DLD1 (cell line): ENCODE results near the gene SKI.

Experiments used
- in situ Hi-C: cut with HindIII; loops from 2 replicates; pipeline ENCODE4 v1.10.0; 2017; ENCODE audit warnings: low sequenced_read_pairs

SKI gene

DNA sequence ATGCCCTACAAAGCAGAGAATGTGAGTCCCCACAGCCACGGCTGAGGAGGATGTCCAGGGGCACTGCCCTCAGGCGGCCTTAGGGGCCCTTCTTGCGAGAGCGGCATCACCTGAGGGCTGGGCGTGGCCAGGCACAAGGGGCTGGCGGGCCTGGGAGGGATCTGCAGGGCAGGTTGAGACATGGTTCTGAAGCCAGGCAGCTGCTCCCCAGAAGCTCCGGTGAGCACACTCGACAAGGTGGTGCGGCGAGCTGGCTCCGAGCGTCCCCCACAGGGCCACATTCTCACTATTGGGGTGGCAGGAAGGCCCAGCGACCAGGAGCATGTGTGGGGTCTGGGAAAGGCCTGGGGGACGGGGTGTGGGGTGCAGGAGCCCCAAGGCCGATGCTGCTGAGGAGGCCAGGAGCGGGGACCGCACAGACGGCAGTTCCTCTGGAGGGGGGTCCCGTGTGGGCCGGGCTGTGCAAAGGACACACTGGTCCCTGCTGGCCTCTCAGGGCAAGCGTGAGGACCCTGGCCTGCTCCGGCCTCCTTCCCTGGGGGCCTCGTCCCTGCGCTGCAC is 116.1 kb downstream of the SKI start:
- in situ Hi-C loops: loop anchor here (10.0 kb wide), 1 partner anchor 149 kb away; the partner anchor contains the start of gene FAAP20

DNA sequence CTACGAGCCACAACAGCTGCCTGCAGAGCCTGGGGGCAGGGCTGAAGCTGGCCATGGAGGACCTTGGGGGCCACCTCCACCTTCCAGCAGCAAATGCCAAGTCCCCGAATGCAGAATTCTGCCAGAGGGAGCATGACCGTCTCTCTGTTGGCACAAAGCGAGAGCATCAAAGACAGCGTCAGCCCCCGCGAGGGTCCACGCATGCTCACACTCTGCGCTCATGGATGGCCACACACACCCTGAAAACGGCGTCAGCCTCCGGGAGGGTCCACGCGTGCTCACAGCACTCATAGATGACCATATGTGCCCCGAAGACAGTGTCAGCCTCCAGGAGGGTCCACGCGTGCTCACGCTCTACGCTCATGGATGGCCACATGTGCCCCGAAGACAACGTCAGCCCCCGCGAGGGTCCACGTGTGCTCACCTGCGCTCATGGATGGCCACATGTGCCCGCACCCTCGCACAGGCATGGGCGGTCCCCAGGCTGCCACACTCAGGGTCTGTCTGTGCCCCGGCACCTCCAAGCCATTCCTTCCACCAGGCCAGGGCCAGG is 116.7 kb downstream of the SKI start:
- in situ Hi-C loops: loop anchor here (10.0 kb wide), 1 partner anchor 150 kb away; the partner anchor contains the start of gene FAAP20

DNA sequence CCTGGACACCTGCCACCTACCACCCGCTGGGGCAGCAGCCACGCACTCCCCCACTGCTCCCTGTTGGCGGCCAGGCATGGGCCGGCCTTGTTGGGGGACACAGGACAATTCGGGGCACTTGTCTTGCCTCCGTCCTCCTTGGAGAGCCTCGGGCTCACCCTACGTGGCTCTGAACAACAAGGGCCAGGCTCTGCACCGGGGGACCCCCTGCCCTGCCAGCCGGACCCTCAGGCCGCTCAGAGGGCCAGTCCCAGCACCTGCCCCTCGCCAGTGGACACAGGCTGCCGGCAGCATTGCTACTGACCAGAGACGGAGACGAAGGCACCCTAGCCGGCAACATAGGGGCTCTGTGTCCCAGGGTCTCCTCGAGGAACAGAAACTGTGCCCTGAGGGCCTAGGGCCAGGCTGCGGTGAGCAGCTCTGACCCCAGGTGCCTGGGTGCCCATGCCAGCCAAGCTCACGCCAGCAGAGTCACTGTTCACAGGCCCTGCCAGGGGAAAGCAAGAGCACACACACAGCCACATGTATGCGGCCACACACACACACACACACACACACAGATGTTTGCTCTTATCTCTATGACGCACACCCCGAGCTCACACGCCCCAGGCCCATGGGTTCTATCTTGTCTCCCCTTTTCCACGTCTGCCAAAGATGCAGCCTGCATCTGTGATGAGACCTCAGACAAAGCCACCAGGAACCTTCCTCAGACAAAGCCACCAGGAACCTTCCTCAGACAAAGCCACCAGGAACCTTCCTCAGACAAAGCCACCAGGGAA is 117.4 kb downstream of the SKI start:
- in situ Hi-C loops: loop anchor here (10.0 kb wide), 1 partner anchor 151 kb away; the partner anchor contains the start of gene FAAP20

DNA sequence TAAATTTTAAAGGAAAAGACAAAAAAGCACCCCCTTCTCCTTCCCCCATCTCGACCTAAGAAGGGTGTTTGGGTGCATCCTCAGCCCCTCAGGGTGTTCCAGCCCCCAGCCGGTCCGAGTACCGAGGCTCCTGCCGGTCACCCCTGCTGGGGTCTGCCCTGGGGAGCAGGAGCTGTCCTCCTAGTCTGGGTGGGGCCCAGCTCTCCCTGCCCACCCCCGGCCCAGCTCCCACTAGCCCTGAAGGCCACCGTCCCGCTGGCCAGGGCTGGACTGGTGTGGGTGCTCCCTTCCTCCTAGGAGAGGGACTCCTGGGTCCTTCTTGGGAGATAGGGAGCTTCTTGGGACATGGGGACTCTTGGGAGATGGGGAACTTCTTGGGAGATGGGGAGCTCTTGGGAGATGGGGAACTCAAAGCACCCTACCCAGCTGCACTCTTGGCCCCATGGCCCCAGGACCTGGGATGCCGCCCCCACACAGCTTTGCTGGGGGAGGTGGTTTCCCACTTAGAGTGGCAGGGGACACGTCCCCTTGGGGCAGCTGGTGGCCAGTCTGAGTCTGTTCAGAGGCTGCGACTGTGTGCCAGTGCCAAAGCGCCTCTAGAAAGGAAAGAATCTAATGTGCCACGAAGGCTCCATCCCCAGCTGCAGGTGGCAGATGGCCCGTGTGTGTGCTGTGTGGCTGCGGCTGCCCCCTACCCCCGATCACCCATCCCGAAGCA is 118.7 kb downstream of the SKI start:
- in situ Hi-C loops: loop anchor here (10.0 kb wide), 1 partner anchor 152 kb away; the partner anchor contains the start of gene FAAP20

DNA sequence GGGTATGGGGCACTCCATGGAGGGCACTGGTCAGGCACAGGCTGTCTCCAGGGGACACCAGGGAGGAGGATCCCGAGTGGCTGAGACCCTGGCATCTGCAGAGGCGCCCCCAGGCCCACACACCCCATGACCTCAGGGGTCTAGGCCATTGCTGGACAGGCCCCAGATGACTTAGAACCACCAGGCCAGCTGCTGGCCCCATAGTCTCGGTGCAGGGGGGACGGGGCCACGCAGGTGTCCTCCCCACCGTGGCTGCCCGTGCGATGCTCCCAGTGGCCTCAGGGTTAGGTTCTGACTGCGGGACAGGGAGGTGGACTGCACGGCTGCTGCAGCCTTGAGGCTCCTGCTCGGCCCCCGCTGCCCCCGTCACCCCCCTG is 119.3 kb downstream of the SKI start:
- in situ Hi-C loops: loop anchor here (10.0 kb wide), 1 partner anchor 153 kb away; the partner anchor contains the start of gene FAAP20

DNA sequence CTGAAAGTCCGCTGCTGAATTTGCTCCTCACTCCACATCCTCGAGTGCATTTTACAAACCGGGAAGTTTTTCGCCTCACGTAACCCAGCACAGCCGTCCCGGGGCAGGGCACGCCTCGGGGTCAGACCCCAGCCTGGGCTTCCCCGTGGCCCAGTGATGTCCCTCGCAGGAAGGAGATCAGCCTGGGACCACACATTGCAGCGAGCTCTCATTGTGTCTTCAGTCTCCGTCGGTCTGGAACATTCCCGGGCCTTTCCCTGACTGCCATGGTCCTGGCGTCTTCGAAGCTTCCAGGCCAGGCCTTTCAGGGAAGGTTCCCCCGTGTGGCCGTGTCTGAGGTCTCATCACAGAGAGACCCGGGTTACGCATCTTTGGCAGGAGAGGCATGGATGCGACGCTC is 119.8 kb downstream of the SKI start:
- in situ Hi-C loops: loop anchor here (10.0 kb wide), 1 partner anchor 153 kb away; the partner anchor contains the start of gene FAAP20

DNA sequence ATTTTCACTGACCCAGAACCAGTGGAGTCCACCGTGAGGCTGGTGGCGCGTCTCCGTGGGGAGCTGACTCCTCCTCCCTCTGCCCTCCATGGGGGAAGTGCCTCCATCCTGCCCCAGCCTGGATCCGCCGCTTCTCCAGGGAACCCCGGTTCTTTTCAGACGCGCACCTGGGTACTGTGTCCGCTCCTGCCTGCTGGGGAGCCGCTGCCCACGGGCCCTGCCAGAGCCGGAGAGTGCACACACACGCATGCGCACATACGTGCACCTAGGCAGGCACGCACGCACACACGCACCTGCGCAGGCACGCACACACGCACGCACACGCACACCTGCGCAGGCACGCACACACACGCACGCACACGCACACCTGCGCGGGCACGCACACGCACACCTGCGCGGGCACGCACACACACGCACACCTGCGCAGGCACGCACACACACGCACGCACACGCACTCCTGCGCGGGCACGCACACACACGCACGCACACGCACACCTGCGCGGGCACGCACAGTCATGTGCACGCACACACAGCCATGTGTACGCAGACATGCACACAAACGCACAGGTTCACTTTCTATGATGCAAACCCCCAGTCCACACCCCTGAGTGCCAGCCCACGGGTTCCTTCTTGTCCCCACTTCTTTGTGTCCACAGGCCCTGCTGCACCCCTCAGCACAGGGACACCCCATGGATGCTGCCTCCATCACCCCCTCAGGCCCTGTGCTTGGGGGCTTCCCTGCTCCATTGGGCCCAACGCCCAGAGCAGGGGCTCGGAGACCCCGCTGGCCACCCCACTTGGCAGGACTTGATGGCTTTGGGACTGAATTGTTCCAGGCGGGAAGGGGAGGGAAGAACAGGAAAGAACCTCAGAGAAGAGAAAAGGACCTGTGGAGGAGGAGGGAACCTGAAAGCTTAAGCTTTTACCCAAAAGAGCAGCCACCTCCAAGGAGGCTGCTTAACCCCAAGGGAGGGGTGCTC is 120.5 kb downstream of the SKI start:
- in situ Hi-C loops: loop anchor here (10.0 kb wide), 1 partner anchor 154 kb away; the partner anchor contains the start of gene FAAP20

DNA sequence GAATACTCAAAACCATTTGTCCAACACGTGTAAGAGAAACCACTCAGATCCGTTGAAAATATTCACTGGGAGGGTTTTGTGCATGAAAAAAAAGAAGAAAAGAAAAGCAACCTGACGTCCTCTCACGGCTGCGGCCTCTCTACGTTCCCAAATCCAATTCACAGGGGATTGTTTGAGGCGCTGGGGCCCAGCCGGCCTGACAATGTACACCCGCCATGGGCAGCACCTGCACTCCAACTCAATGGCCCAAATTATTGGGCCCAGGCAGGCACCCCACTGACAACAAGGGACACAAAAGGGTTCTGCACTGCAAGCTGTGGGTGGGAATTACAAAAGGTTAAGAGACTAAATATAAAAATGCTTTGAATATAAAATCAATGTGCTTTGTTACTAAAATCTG is 121.7 kb downstream of the SKI start:
- in situ Hi-C loops: loop anchor here (10.0 kb wide), 1 partner anchor 155 kb away; the partner anchor contains the start of gene FAAP20

DNA sequence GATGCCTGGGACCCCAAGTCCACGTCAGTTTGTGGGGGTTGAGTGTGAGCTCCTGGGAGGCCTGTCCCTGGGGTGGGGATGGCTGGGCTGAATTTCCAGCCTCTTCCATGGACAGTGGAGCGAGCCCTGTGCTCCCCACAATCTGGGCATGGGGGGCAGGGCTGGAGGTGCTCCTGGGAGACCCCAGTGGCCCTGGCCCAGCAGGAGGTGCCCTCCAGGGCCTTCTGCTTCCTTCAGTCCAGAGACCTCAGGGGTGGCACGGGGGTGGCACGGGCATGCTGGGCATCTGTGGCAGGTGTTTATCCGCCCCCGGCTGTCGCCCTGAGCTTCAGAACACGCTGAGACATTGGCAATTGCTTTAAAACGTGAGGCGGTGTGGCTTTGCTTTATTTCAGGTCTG is 122.4 kb downstream of the SKI start:
- in situ Hi-C loops: no loop called here

DNA sequence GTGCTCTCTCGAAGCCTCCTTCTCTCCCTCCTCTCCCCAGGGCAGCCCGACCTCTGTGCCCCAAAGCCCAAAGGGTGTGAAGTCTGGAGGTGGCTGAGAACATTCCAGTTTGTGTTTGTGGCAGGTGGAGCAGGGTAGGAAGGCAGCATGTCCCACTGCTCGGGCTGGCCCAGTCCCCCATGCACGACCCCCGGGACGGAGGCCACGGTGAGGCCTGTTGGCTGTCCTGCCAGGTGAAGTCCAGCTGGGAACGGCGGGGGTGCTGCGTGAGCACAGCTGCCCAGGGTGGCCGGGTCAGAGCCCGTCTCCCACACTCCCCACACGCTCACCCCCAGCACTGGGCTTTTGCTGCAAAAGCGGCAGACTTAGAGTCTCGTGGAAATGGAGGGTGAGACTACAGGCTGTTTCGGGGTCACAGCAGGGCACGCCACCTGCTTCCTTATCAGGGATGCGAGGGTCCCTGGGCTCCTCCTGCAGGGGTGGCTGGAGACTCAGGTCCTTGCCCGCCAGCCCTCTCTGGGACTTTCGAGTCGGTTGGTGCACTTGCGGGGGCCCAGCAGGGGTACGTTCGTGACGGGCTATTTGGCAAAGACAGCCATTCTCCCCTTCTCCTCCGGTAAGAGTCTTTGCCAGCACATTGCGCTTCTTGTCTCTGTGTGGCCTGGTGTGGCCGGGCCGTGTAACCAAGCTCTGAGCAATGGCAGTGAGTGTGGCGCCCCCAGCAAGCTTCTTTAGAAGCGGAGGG is 123.0 kb downstream of the SKI start:
- in situ Hi-C loops: no loop called here

DNA sequence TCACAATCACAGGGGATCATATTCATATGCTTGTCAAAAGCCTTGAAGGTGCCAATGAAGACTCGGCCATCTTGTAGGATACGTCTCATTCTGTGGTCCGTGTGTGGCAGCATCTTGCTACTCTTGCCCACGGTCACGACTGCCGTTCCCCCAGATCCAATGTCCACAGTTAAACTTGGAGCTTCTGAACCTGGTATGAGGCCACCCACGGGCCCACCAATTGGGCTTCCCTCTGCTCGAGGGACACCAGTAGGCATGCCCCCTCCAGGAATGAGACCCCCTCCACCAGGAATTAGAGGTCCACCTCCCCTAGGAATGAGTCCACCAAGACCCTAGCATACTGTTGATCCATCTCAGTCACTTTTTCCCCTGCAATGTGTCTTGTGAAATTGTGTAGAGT is 123.6 kb downstream of the SKI start:
- in situ Hi-C loops: no loop called here

DNA sequence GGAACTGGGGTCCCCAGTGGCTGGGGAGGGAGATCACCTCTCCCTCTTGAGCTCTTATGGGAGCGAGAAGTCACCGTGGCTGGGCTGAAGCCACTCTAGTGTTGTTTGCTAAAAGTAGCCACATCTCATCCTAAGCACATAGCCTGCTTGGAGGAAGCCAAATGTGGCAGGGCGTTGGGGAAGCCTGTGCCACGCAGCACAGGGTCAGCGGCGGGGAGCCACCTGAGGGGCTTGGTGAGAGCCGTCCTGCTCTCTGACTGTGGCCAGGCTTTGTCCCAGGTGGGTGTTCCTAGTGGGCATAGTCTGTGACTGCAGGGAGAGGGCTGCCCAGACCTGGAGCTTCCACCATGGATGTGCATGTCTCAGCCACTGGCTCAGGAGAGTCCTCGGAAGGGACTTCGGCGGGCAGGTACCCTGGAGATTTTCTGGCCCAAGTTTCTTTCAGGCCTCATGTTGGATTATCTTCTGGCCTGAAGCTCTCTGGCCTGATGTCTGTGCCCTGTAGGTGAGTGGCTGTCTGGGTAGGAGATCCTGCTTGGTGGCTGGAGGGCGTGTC is 124.3 kb downstream of the SKI start:
- in situ Hi-C loops: no loop called here

DNA sequence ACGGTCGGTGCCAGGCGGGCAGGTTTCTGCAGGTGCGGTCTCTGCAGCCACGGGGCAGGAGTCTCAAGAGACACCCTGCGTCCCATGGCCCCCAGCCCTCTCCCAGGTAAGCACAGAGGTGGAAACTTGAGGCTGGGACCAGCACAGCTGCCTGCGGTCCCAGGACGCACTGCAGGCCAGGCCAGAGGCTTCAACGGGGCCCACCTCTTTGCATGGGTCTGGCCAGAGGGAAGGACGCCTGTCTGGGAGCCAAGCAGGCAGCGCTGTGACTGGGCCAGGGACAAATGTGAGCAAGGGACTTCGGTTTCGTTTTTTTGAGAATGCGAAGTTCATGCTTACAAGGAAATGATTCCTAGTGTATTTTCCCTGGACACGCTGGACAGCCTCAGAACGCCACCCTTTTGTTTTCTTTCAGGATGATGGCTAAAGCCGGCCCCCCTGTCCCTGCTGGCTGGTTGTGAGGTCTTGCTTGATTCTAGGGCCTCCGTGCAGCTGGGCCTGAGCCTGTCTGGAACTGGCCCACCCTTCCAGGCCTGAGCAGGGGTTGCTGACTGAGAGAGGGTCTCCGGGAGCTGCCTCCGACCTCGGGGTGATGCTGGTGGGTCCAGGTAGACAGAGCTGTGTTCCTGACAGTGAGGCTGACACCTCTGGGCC is 124.9 kb downstream of the SKI start:
- in situ Hi-C loops: no loop called here

DNA sequence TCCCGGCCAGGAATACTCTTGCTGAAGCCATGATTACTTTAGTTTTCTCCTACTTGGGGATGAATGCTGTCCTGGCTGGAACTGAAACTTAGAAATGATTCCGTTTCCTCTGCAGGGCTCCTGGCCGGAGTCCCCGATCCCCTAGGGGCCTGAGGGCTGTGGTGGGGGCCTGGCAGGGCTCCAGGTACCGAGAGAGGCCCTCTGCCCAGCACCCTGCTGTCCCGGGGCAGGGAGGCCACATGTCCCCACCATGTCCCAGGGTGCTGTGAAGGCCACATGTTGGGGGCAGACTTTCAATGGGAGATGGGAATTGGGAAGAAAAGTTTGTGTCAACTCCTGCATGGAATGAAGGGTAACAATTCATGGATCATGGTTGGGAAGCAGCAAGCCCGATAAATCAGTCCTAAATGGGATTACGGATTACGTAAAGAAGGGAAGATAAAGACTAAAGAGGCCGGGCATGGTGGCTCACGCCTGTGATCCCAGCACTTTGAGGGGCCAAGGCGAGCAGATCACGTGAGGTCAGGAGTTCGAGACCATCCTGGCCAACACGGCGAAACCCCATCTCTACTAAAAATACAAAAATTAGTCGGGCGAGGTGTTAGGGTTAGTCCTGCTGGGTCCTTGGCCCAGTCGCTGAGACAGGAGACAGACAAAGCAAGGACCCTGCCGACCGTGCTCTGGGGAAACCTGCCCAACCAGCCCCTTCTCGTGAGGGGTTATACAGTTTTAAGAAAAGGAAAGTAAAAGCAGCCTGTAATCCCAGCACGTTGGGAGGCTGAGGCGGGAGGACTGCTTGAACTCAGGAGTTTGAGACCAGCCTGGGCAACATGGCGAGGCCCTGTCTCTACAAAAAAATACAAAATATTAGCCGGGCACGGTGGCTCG is 125.7 kb downstream of the SKI start:
- in situ Hi-C loops: no loop called here

DNA sequence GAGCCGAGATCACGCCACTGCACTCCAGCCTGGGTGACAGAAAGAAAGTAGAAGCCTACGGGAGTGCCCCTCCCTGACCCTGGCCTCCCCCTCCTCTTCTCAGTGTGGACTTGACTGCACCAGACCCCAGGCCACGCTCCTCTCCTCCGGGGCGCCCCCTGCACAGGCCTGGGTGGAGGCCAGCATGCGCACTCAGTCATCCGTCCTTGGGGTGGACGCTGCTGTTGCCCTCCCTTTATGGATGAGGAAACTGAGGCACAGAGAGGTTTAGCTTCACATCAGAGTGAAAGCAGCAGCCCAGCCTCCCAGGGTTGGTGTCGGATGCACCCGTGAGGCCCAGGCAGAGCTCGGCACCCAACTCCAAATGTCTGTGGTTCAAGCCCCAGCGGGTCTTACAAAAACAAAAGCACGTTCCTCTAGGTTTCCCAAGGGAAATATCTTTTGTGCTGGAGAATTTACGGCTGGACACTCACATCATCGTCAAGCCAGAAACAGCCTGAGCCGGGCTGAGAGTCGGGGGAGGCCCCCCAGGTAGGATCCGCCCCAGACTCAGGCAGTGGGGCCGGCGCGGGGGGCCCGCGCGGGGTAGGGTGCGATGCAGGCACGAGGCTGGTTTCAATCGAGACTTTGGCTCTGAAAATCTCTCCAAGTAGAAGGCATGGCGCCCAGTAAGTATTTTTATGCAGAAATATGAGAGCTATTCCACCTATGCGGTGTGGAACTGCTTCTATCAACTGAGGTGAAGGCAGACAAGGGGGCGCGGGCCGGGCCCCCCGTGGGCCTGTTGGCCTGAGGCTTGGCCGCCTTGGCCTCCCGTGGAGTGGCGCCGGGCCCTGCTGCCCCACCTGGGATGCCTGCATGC is 126.6 kb downstream of the SKI start:
- in situ Hi-C loops: no loop called here

DNA sequence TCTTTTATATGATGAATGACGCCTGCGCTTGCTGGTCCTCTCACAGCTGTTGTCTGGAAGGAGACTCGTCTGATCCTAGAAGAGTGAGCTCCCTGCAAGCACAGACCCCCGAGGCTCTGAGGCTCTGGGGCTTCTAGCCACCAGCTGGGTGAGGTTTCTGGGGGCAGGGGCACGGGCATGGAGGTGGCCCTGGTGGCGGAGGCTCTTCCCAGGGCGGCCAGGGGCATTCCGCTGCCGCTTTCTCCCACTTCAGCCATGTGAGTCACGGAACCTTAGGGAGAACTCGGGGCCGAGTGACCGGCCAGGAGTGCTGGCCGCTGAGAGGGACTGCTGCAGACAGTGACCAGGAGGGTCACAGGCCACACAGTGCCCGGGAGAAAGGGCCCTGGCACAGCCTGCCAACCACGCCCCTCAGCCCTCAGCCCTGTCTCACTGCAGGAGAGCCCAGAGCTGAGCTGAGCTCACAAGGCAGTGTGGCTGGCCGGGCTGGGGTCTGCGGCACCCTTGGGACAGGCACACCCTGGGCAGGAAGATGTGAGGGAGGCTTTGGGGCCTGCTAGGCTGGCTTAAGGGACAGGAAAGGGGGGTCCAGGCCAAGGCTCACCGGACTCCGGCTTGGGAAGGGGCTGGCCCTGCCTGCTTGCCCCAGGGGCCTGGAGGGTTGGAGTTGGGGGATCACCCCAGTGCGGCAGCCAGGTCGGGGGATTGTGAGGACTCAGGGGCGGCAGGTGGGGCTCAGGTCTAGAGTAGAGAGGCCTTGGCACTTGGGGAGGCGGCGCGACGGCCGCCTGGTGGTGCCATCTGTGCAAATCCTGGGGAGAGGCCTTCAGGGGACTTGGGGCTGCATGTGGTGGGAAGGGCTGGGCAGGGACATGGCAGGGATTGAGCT is 127.5 kb downstream of the SKI start:
- in situ Hi-C loops: no loop called here
